ENCODE measurements around the gene ROBO1.

GRCh38 chr3:78825118-78825857 lies 942.5 kb downstream of the ROBO1 start:
- TF ChIP-seq CTCF (IDR thresholded peaks at IDR 0.05) (no peak), POLR2A (IDR thresholded peaks at IDR 0.05) (no peak)
